Measurements from ENCODE around the gene MEF2D.

Gene MEF2D

GRCh38 chr1:156525856-156526489, 25.4 kb upstream of the MEF2D start:
- no peak overlapping the region for H3K4me3 ChIP-seq (ENCODE audit: low read length)
- no peak overlapping the region for H3K27ac ChIP-seq (ENCODE audit: low read length)
- H3K36me3 ChIP-seq (replicated peaks; ENCODE audit: low read depth, low read length): no peaks in the 10 kb centered on the region

GRCh38 chr1:156525071-156525501, 24.5 kb upstream of the MEF2D start:
- H3K27ac ChIP-seq (ENCODE audit: low read length): no peak overlapping the region
- peak overlapping the region; percentile 29; the same call in 1 of the 2 replicates for H2AFZ ChIP-seq (ENCODE audit: low read depth, low read length)
- H3K79me2 ChIP-seq (ENCODE audit: low read length): no peaks in the 10 kb centered on the region
- H3K27me3 ChIP-seq (ENCODE audit: low read depth, low read length): no peaks in the 10 kb centered on the region
- peak overlapping the region; percentile 28 for H3K4me3 ChIP-seq (ENCODE audit: low read length)
- no peaks in the 10 kb centered on the region for H3K9me3 ChIP-seq (ENCODE audit: insufficient read depth, low read length)
- H3K4me1 ChIP-seq (ENCODE audit: low read length): peaks cover 15% of the 10 kb centered on the region
- H3K4me2 ChIP-seq (ENCODE audit: low read length): peak overlapping the region; percentile 57
- no peaks in the 10 kb centered on the region for H4K20me1 ChIP-seq (ENCODE audit: insufficient read depth, low read length)
- H3K36me3 ChIP-seq (replicated peaks; ENCODE audit: low read depth, low read length): no peaks in the 10 kb centered on the region
- 0 out of 2 replicates have a peak overlapping the region, but pooled peaks have one; percentile 9 for H3K9ac ChIP-seq (ENCODE audit: low read length)
- TF ChIP-seq CTCF (IDR thresholded peaks at IDR 0.05; ENCODE audit: low read depth, low read length) (no peak), EZH2phosphoT487 (IDR thresholded peaks at IDR 0.05; ENCODE audit: low read depth) (no peak)

More at GRCh38 chr1:156525856-156526489, 25.4 kb upstream of the MEF2D start:
- H3K9me3 ChIP-seq (ENCODE audit: insufficient read depth, low read length): no peaks in the 10 kb centered on the region
- H3K79me2 ChIP-seq (ENCODE audit: low read length): no peaks in the 10 kb centered on the region
- H3K4me1 ChIP-seq (ENCODE audit: low read length): peaks cover 15% of the 10 kb centered on the region
- H3K27me3 ChIP-seq (ENCODE audit: low read depth, low read length): no peaks in the 10 kb centered on the region
- H2AFZ ChIP-seq (ENCODE audit: low read depth, low read length): no peak overlapping the region
- no peaks in the 10 kb centered on the region for H4K20me1 ChIP-seq (ENCODE audit: insufficient read depth, low read length)
- H3K9ac ChIP-seq (ENCODE audit: low read length): no peak overlapping the region
- TF ChIP-seq EZH2phosphoT487 (IDR thresholded peaks at IDR 0.05; ENCODE audit: low read depth) (no peak), CTCF (IDR thresholded peaks at IDR 0.05; ENCODE audit: low read depth, low read length) (no peak)
- H3K4me2 ChIP-seq (ENCODE audit: low read length): no peak overlapping the region

GRCh38 chr1:156524481-156524869, 23.9 kb upstream of the MEF2D start:
- no peaks in the 10 kb centered on the region for H3K27me3 ChIP-seq (ENCODE audit: low read depth, low read length)
- no peak overlapping the region for H3K9ac ChIP-seq (ENCODE audit: low read length)
- H4K20me1 ChIP-seq (ENCODE audit: insufficient read depth, low read length): no peaks in the 10 kb centered on the region
- no peaks in the 10 kb centered on the region for H3K79me2 ChIP-seq (ENCODE audit: low read length)
- peak overlapping the region; percentile 28; the same call in 1 of the 2 replicates for H3K4me3 ChIP-seq (ENCODE audit: low read length)
- no peaks in the 10 kb centered on the region for H3K9me3 ChIP-seq (ENCODE audit: insufficient read depth, low read length)
- no peaks in the 10 kb centered on the region for H3K36me3 ChIP-seq (replicated peaks; ENCODE audit: low read depth, low read length)
- peak overlapping the region; percentile 57 for H3K4me2 ChIP-seq (ENCODE audit: low read length)
- H2AFZ ChIP-seq (ENCODE audit: low read depth, low read length): peak overlapping the region; percentile 29; the same call in 1 of the 2 replicates
- peaks cover 15% of the 10 kb centered on the region for H3K4me1 ChIP-seq (ENCODE audit: low read length)
- no peak for TF ChIP-seq CTCF (IDR thresholded peaks at IDR 0.05; ENCODE audit: low read depth, low read length)
- TF ChIP-seq EZH2phosphoT487 (IDR thresholded peaks at IDR 0.05; ENCODE audit: low read depth): no peak
- no peak overlapping the region for H3K27ac ChIP-seq (ENCODE audit: low read length)

- peaks cover 15% of the 10 kb centered on the region for H3K4me1 ChIP-seq (ENCODE audit: low read length)
- no peak overlapping the region for H3K4me2 ChIP-seq (ENCODE audit: low read length)
- no peaks in the 10 kb centered on the region for H4K20me1 ChIP-seq (ENCODE audit: insufficient read depth, low read length)
- H3K9me3 ChIP-seq (ENCODE audit: insufficient read depth, low read length): no peaks in the 10 kb centered on the region
- H3K36me3 ChIP-seq (replicated peaks; ENCODE audit: low read depth, low read length): no peaks in the 10 kb centered on the region
- H3K79me2 ChIP-seq (ENCODE audit: low read length): no peaks in the 10 kb centered on the region
- H3K27ac ChIP-seq (ENCODE audit: low read length): no peak overlapping the region
- TF ChIP-seq EZH2phosphoT487 (IDR thresholded peaks at IDR 0.05; ENCODE audit: low read depth) (no peak), CTCF (IDR thresholded peaks at IDR 0.05; ENCODE audit: low read depth, low read length) (no peak)
- H3K27me3 ChIP-seq (ENCODE audit: low read depth, low read length): no peaks in the 10 kb centered on the region
- no peak overlapping the region for H3K9ac ChIP-seq (ENCODE audit: low read length)
- H2AFZ ChIP-seq (ENCODE audit: low read depth, low read length): no peak overlapping the region
- no peak overlapping the region for H3K4me3 ChIP-seq (ENCODE audit: low read length)
These were observed 23.4 kb upstream of the MEF2D start for GRCh38 chr1:156523801-156524480.

All from OCI-LY3 (cell line).